Cardiac muscle cell (in vitro differentiated cells and primary cell): ENCODE data around the gene TRMT2A. TPM values are rescaled to one million over a fixed set of nuclear protein-coding genes. Genes with fewer than 3 reads are reported as not detected.

ENCODE experiments used
- DNase-seq, 2 donors: peaks; one replicate each; pipeline versions ENCODE4 v3.0.0 to v3.0.0-alpha.2; 2010 to 2017; ENCODE audit warnings: low read depth in 1 of 2, low spot score in 1 of 2
- H3K27ac ChIP-seq: fragments of 200-600 bp; sonication (generic); 2 replicates; pipeline ENCODE4 v1.5.1; 2016
- H3K27me3 ChIP-seq: fragments of 200-600 bp; sonication (generic); 2 replicates; pipeline ENCODE4 v1.6.0; 2016; ENCODE audit warnings: control low read depth
- H3K36me3 ChIP-seq: fragments of 200-600 bp; sonication (generic); 2 replicates; pipeline ENCODE4 v1.5.1; 2016; ENCODE audit warnings: control low read depth
- H3K4me1 ChIP-seq: fragments of 200-600 bp; sonication (generic); 2 replicates; pipeline ENCODE4 v1.8.1; 2017; ENCODE audit warnings: low read depth, mild to moderate bottlenecking, mixed run types
- H3K4me3 ChIP-seq: fragments of 200-600 bp; sonication (generic); 2 replicates; pipeline ENCODE4 v1.5.1; 2016; ENCODE audit warnings: mild to moderate bottlenecking
- H3K9me3 ChIP-seq: fragments of 200-600 bp; sonication (generic); 2 replicates; pipeline ENCODE4 v1.5.1; 2017; ENCODE audit warnings: low read depth, mild to moderate bottlenecking, control low read depth
- polyA plus RNA-seq: library from polyadenylated mRNA; unstranded; fragments of >200 nt; fragmentation: Nextera tagmentation; extraction: Ambion mirVana; gene quantifications from 2 replicates; pipeline ENCODE4 v1.2.1, GENCODE V29; 2016
- total RNA-seq: library from RNA; depleted of rRNA; stranded (reverse); fragments of >200 nt; gene quantifications from 2 replicates; pipeline ENCODE4 v1.2.3, GENCODE V29; 2016
- TF ChIP-seq, protein P1 (sequence below): IDR thresholded peaks from 2 replicates; pipeline ENCODE4 v1.5.1; 2012; ENCODE audit warnings: low read depth, mild to moderate bottlenecking, low read length

Gene TRMT2A
- total and polyA plus RNA-seq, 2 experiments from 2014 or later = 71.9 to 77.7 TPM

DNA sequence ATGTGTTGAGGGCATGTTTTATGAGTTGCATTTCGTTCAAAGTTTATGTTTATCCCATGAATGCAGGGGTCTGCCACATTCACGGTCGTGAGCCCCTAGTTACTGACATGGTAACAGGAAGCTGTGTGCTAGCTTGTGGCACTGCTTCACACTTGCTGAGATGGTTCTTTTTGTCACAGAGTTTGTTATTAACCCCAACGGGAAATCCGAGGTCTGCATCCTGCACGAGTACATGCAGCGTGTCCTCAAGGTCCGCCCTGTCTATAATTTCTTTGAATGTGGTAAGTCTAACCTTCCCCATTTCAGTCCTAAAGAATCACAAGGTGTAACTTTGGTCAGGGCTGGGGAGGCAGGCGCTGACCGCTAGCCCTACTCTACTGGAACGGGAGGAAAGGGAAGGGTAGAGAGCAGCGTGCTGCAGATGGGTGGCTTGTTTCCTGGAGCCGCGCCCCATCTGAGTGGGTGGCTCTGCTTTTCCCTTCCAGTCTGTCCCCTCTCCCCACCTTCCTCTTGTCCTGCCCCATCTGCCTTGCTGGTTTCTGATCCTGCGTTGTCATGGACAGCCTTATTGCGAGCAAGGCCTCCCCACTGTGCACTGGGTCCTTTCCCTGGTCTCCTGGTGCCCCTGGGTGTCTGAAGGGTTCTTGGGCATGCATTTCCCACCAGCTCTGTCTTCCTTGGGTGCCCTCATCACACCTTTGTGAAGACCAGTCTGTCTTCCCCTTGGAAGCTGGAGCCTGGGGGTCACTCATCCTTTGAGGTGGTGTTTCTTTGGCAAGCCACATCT is 25.1 kb downstream of the TRMT2A start:
- peaks cover 81% of the 10 kb centered on the region for H3K36me3 ChIP-seq

DNA sequence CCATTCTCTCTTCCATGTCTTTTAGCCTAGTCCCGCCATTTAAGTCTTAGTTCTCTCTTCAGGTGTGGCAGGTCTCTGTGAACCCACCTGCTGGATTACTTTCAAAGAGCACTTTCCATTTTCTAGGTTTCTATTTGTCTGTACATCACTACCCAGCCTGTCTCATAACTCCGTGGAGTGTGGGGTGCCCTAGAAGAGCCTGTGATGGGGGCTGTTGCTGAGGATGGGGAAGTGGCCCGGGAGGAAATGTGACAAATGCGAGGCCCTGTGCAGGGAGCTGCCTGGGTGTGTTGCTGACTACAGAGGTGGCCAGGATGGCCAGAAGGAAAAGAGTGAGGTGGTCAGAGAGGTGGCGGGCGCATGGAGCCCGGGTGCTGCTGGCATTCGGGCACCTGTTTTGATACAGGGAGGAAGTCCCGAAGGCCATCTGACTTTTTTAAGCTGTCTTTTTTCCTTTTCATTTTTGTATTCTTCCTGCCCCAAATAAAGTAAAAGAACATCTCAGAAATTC is 26.2 kb downstream of the TRMT2A start:
- TF ChIP-seq, protein P1, sequence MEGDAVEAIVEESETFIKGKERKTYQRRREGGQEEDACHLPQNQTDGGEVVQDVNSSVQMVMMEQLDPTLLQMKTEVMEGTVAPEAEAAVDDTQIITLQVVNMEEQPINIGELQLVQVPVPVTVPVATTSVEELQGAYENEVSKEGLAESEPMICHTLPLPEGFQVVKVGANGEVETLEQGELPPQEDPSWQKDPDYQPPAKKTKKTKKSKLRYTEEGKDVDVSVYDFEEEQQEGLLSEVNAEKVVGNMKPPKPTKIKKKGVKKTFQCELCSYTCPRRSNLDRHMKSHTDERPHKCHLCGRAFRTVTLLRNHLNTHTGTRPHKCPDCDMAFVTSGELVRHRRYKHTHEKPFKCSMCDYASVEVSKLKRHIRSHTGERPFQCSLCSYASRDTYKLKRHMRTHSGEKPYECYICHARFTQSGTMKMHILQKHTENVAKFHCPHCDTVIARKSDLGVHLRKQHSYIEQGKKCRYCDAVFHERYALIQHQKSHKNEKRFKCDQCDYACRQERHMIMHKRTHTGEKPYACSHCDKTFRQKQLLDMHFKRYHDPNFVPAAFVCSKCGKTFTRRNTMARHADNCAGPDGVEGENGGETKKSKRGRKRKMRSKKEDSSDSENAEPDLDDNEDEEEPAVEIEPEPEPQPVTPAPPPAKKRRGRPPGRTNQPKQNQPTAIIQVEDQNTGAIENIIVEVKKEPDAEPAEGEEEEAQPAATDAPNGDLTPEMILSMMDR = no peak
- Histone ChIP-seq H3K27me3 (no peaks in the 10 kb centered on the region), H3K27ac (no peak overlapping the region), H3K36me3 (peaks cover 86% of the 10 kb centered on the region), H3K9me3 (no peaks in the 10 kb centered on the region), H3K4me3 (no peak overlapping the region), H3K4me1 (no peaks in the 10 kb centered on the region)
- DNase-seq = no peak

More for the DNA sequence above, 25.1 kb downstream of the TRMT2A start:
- H3K9me3 ChIP-seq = no peaks in the 10 kb centered on the region
- no peak overlapping the region for H3K4me3 ChIP-seq
- H3K27ac ChIP-seq = no peak overlapping the region
- no peaks in the 10 kb centered on the region for H3K4me1 ChIP-seq
- H3K27me3 ChIP-seq = no peaks in the 10 kb centered on the region
- no peak for DNase-seq
- TF ChIP-seq, protein P1 = no peak

DNA sequence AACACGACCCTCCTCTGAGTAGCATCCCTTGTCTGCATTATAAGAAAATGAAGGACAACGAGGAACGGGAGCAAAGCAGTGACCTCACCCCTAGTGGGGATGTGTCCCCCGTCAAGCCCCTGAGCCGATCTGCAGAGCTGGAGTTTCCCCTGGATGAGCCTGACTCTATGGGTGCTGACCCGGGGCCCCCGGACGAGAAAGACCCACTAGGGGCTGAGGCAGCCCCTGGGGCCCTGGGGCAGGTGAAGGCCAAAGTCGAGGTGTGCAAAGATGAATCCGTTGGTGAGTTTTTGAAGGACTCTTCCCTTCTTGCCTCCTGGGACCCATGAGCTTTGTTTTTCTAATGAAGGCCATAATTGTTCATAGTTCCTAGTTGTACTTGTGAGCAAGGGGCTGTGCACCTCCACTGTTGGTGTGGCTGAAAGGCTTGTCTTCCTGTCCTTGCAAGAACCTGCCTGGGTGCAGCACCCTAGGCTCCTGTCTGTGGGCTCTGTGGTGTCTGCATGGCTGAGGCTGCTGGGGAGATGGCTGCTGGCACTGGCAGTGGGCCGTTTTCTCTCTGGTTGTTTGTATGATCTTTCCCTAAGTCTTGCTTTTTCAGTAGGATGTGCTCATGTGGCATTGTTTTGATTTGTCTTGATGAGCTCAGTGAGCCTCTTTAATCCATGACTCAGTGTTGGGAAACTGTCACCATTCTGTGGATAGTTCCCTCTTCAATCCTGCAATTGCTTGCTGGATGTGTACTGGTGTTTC is 26.9 kb downstream of the TRMT2A start:
- no peaks in the 10 kb centered on the region for H3K27me3 ChIP-seq
- H3K36me3 ChIP-seq = peaks cover 84% of the 10 kb centered on the region
- peaks cover 2% of the 10 kb centered on the region for H3K4me1 ChIP-seq
- H3K4me3 ChIP-seq = no peak overlapping the region
- DNase-seq = no peak
- H3K27ac ChIP-seq = no peak overlapping the region
- TF ChIP-seq, protein P1 = no peak
- no peaks in the 10 kb centered on the region for H3K9me3 ChIP-seq

DNA sequence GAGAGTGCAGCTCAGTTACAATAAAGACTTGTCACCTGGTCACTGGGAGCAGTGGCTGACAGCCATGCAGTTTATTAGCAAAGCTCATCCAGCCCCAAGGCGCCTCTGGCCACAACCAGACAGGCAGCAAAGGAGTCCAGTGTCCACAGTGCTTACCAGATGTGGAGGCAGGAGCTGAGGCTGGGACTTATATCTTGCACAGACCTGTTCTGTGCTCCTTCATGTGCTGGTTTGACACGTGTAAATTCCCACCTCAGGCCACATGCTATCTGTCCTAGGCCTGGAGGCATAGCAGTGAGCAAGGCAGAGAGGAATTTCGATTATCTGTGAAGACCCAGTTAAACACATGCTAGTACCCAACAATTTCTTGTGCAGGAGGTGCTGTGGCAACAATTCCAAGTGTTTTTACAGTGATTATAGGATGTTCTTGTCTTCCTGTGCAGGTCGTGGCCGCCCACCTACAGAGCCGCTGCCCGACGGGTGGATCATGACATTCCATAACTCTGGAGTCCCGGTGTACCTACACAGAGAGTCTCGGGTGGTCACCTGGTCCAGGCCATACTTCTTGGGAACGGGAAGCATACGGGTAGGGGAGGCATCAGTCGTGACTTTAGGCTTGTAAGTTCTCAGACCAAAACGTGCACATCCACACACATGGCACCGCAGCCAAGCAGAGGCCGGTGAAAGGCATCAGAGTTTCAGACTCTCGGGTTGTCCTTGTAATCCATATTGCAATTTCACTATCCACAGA is 27.6 kb downstream of the TRMT2A start:
- TF ChIP-seq, protein P1 = no peak
- Histone ChIP-seq H3K27ac (no peak overlapping the region), H3K4me3 (no peak overlapping the region), H3K36me3 (peaks cover 78% of the 10 kb centered on the region), H3K27me3 (no peaks in the 10 kb centered on the region), H3K4me1 (peaks cover 9% of the 10 kb centered on the region), H3K9me3 (no peaks in the 10 kb centered on the region)
- no peak for DNase-seq

DNA sequence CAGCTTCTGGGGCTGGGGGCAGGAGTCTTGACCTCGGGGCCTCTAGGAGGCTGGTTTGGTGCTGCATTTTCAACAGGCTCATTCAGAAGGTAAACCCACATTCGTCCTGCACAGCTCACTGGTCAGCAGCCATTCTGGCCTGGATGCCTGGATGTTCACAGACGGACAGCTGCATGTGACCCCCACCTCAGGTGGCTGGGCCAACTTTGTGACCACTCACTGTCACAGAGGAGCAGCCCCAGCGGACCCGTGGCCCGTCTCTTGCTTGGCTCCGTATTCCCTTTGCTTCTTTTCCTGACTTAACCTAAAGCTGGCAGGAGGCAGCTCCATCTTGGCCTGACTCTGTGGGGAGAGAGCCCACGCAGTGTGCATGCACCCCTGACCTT is 28.8 kb downstream of the TRMT2A start:
- Histone ChIP-seq H3K27me3 (no peaks in the 10 kb centered on the region), H3K4me1 (peaks cover 14% of the 10 kb centered on the region), H3K36me3 (peaks cover 71% of the 10 kb centered on the region), H3K27ac (no peak overlapping the region), H3K9me3 (no peaks in the 10 kb centered on the region), H3K4me3 (no peak overlapping the region)
- TF ChIP-seq, protein P1 = no peak
- DNase-seq = no peak
